DMS153 treated with DMSO at 0.1 percent for 48 hours (cell line): Measurements from ENCODE around the gene KBTBD12.
"Not testable (repeated sequence)": the region's sequence is repeated elsewhere in the genome, so short reads cannot be mapped to it uniquely, and the experiment has no call there.

ENCODE experiments used
- DNase-seq: peaks from one replicate; lab custom pipeline; 2025; ENCODE audit not compliant: unreplicated experiment; lab: John Stamatoyannopoulos, UW

The KBTBD12 gene

GRCh38 chr3:127903611-127904375, 11.2 kb upstream of the KBTBD12 start:
- no peak for DNase-seq

GRCh38 chr3:127905556-127905955, 9.5 kb upstream of the KBTBD12 start:
- DNase-seq = no peak

DNA sequence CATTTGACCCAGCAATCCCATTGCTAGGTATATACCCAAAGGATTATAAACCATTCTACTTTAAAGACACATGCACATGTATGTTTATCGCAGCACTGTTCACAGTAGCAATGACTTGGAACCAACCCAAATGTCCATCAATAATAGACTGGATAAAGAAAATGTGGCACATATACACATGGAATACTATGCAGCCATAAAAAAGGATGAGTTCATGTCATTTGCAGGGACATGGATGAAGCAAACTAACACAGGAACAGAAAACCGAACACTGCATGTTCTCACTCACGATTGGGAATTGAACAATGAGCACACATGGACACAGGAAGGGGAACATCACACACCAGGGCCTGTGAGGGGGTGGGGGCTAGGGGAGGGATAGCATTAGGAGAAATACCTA, 8.4 kb upstream of the KBTBD12 start:
- not testable (repeated sequence) for DNase-seq

DNA sequence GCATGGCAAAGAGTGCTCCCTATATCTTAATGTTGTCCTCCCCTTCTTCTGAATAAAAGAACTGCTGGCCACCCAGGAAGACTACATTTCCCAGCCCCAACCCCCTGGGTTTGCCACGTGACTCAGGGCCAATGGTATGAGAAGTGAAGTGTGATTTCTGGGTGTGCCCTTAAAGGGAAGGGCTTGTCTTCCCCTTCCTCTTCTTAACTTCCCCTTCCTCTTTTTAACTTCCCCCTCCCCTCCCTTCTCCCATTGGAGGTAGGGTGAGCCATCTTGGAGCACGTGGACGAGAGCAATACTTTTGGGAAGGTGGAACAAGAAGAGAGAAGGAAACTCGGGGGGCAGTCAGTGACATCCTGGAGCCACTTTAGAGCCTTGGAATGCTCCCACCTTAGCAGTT, 6.8 kb upstream of the KBTBD12 start:
- DNase-seq = no peak

GRCh38 chr3:127908951-127909350, 6.1 kb upstream of the KBTBD12 start:
- DNase-seq = no peak

DNA sequence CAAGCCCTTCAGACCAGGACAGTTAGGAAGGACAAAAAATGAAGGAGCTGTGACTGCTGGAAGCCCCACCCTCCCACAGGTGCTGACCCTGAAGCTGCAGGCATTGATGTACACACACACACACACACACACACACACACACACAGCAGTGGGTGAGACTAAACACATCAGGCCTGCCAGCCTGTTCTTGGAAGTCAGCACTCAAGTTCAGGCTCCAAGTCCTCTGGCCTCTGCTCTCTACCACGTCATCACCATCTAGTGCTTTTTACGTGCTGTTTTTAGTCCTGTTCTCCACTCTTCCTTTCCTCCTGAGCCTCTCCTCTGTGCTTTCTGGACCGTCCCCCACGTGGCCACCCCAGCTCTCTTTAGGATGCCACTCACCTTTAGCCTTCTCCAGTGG, 5.4 kb upstream of the KBTBD12 start:
- no peak for DNase-seq

- DNase-seq = no peak
Measured at GRCh38 chr3:127911421-127911931, 3.6 kb upstream of the KBTBD12 start.

DNA sequence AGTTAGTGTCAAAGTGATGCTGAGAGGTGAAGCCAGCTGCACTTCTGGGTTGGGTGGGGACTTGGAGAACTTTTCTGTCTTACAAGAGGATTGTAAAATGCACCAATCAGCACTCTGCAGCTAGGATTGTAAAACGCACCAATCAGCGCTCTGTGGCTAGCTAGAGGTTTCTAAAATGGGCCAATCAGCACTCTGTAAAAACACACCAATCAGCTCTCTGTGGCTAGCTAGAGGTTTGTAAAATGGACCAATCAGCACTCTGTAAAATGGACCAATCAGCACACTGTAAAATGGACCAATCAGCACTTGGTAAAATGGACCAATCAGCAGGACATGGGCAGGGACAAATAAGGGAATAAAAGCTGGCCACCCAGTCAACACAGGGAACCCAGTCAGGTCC, 1.2 kb upstream of the KBTBD12 start:
- not testable (repeated sequence) for DNase-seq

GRCh38 chr3:127914584-127914983, 448 bp upstream of the KBTBD12 start:
- no peak for DNase-seq

GRCh38 chr3:127915937-127916493, 983 bp downstream of the KBTBD12 start:
- no peak for DNase-seq

DNA sequence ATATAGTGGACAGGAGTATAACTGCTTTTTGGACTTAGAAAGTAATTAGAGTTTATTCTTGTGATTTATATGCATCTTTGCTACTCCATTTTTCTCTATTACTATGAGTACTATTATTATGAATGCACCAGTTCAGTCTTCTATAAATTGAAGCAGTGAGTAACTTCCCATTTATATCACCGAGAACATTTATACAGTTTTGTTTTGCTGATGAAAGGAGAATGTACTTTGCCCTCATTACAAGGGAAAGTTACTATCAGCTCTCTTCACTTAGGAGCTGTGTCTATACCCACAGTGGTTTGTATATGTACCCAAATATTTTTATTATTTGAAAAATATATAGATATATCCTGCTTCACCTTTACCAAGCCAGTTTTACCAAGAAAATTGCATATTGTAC, 5.7 kb downstream of the KBTBD12 start:
- no peak for DNase-seq

GRCh38 chr3:127923611-127924010, 8.6 kb downstream of the KBTBD12 start:
- DNase-seq = no peak

GRCh38 chr3:127925384-127925783, 10.4 kb downstream of the KBTBD12 start:
- no peak for DNase-seq

GRCh38 chr3:127927829-127928604, 13.0 kb downstream of the KBTBD12 start:
- no peak for DNase-seq

DNA sequence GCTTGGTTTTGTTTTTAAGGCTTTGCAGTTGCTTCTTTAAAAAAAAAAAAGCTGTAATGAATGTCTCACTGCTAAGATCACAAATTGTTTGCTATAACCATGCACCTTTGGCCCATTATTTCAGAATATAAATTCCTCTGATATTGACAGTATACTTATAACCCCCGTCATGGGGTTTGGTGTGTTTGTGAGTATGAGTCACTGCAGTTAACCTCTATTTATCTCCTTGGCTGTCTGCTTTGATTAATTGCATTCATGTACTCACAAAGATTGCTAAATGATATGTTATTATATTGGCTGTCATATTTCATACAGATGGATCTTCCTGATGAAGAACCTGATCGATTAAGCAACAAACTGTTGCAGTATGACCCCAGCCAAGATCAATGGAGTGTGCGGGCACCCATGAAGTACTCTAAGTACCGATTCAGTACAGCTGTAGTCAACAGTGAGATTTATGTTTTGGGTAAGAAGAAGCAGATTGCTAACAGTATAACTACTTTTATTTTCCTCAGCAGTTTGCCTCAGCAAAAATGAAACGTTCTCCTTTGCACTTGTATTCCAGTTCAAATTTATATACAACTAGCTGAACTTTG, 14.9 kb downstream of the KBTBD12 start:
- DNase-seq = no peak

GRCh38 chr3:127933396-127933795, 18.4 kb downstream of the KBTBD12 start:
- DNase-seq = no peak

DNA sequence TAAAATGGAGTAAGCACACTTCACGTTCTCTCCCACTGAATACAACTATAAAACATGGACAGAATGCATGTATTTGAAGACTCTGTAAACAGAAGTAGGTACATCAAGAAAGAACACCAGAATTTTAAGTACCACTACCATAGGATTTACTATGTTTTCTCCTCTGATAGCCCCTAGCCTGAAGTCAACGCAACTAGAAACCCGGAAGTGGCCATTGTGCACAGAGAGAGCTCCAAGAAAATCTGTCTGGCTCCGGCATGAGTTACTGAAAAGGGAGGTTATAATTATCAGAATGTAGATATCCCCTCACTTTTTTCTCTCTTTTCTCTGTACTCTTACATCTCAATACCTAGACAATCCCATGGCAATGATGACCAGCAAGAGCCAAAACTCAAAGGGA, 23.8 kb downstream of the KBTBD12 start:
- DNase-seq = no peak

DNA sequence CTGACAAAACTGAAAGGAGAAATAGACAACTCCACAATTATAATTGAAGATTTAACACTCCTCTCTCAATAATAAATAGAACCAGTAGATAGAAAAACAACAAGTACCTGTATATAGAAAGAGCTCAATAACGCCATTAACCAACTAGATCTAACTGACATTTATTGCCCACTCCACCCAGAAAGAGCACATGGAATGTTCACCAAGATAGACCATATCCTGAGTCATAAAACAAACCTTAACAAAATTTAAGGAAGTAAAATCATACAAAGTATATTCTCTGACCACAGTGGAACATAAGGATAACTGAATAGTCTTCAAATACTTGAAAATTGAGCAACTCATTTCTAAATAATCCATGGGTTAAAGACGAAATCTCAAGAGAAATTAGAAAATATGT, 25.1 kb downstream of the KBTBD12 start:
- no peak for DNase-seq

GRCh38 chr3:127942613-127943012, 27.6 kb downstream of the KBTBD12 start:
- no peak for DNase-seq

- DNase-seq = no peak
Measured at GRCh38 chr3:127948211-127948610, 33.2 kb downstream of the KBTBD12 start.

DNA sequence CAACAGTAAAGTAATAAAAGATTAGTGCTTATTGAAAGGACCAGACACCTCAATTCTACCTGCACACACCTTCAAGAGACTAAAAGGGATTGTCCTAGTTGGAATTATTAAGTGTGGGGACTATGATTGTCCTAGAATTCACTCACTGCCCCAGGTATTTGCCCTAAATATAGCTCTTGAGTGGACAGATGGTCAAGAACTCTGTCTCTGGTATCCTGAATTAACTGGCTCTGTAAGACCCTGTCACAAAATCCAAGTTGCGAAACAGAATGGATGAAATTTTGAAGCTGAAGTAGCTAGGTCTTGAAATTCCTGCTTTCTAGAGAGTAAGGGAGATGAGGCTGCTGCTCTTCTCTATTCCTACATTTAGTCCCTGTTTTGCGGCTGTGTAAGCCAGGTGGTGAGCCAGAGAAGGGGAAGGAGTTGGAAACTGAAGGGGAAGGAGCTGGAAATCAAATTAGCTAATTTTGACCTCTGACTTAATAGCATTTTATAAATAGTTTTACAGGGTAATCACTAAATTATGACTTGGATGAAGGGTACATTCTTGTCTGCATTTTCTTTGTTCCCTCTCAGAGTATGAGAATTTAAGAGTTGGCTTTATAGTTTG, 34.5 kb downstream of the KBTBD12 start:
- DNase-seq = no peak
